Measurements from ENCODE around the gene CNR2.

The CNR2 gene

GRCh38 chr1:23910553-23911246 is 2.5 kb downstream of the CNR2 start:
- no peak overlapping the region for H2BK5ac ChIP-seq (ENCODE audit: low read length)
- no peaks in the 10 kb centered on the region for H3K27me3 ChIP-seq (ENCODE audit: control insufficient read depth in 3 of 3, insufficient read depth in 3 of 3, low read depth in 1 of 3, low read length in 3 of 3)

GRCh38 chr1:23910144-23910543 is 3.0 kb downstream of the CNR2 start:
- H2BK5ac ChIP-seq (ENCODE audit: low read length), result no peak overlapping the region
- no peak for DNase-seq (ENCODE audit: low spot score)
- no peaks in the 10 kb centered on the region for H3K27me3 ChIP-seq (ENCODE audit: control insufficient read depth in 3 of 3, insufficient read depth in 3 of 3, low read depth in 1 of 3, low read length in 3 of 3)
- H3K23ac ChIP-seq (ENCODE audit: low read depth, low read length, poor library complexity), result no peak overlapping the region
- no peak overlapping the region for H3K18ac ChIP-seq (ENCODE audit: low read length)
- no peak overlapping the region for H3K9ac ChIP-seq (ENCODE audit: low read depth, low read length, poor library complexity)
- no peak overlapping the region for H4K8ac ChIP-seq (ENCODE audit: low read depth, low read length)
- no peaks in the 10 kb centered on the region for H3K36me3 ChIP-seq (replicated peaks in 1 of 2; ENCODE audit: control insufficient read depth in 2 of 2, insufficient read depth in 2 of 2, low read length in 2 of 2)
- H3K4me3 ChIP-seq (ENCODE audit: low read length in 2 of 2), result no peak overlapping the region
- no peak overlapping the region for H2AK5ac ChIP-seq (ENCODE audit: low read depth, low read length)
- no peak overlapping the region for H3K4ac ChIP-seq (ENCODE audit: low read length)
- H3K4me1 ChIP-seq (ENCODE audit: control insufficient read depth in 2 of 2, insufficient read depth in 1 of 2, low read depth in 1 of 2, low read length in 2 of 2), result peaks cover 0 to 2% of the 10 kb centered on the region in 2 donors
- H2BK12ac ChIP-seq (ENCODE audit: low read length), result no peak overlapping the region
- WGBS, 2 donors (ENCODE audit: extremely low coverage in 2 of 2, insufficient read length in 2 of 2, insufficient replicate concordance in 1 of 2), result no CpG with 5 or more reads among the region's 8 CpGs
- no peak overlapping the region for H2AFZ ChIP-seq (ENCODE audit: low read length)
- no peak overlapping the region for H3K14ac ChIP-seq (ENCODE audit: low read length)
- H4K91ac ChIP-seq (ENCODE audit: low read depth, low read length, poor library complexity), result no peak overlapping the region
- H2BK120ac ChIP-seq (ENCODE audit: low read depth, low read length), result no peak overlapping the region
- no peaks in the 10 kb centered on the region for H3K9me3 ChIP-seq (replicated peaks in 1 of 2; ENCODE audit: control insufficient read depth in 2 of 2, insufficient read depth in 1 of 2, low read depth in 1 of 2, low read length in 2 of 2)
- H2BK15ac ChIP-seq (ENCODE audit: low read length), result no peak overlapping the region
- no peak overlapping the region for H3K27ac ChIP-seq (replicated peaks; ENCODE audit: low read length)
- H3K4me2 ChIP-seq (ENCODE audit: insufficient read depth, low read length, poor library complexity, severe bottlenecking), result no peak overlapping the region
- no peaks in the 10 kb centered on the region for H3K79me1 ChIP-seq (ENCODE audit: low read depth, low read length)

More at GRCh38 chr1:23910553-23911246, 2.5 kb downstream of the CNR2 start:
- WGBS, 2 donors (ENCODE audit: extremely low coverage in 2 of 2, insufficient read length in 2 of 2, insufficient replicate concordance in 1 of 2), result no CpG with 5 or more reads among the region's 11 CpGs
- Histone ChIP-seq H4K91ac (ENCODE audit: low read depth, low read length, poor library complexity) (no peak overlapping the region), H2BK12ac (ENCODE audit: low read length) (no peak overlapping the region), H3K9ac (ENCODE audit: low read depth, low read length, poor library complexity) (no peak overlapping the region), H3K36me3 (replicated peaks in 1 of 2; ENCODE audit: control insufficient read depth in 2 of 2, insufficient read depth in 2 of 2, low read length in 2 of 2) (no peaks in the 10 kb centered on the region), H3K4me2 (ENCODE audit: insufficient read depth, low read length, poor library complexity, severe bottlenecking) (no peak overlapping the region), H3K4me1 (ENCODE audit: control insufficient read depth in 2 of 2, insufficient read depth in 1 of 2, low read depth in 1 of 2, low read length in 2 of 2) (peaks cover 0 to 2% of the 10 kb centered on the region in 2 donors), H3K4ac (ENCODE audit: low read length) (no peak overlapping the region), H3K23ac (ENCODE audit: low read depth, low read length, poor library complexity) (no peak overlapping the region), H3K14ac (ENCODE audit: low read length) (no peak overlapping the region), H4K8ac (ENCODE audit: low read depth, low read length) (no peak overlapping the region), H3K9me3 (replicated peaks in 1 of 2; ENCODE audit: control insufficient read depth in 2 of 2, insufficient read depth in 1 of 2, low read depth in 1 of 2, low read length in 2 of 2) (no peaks in the 10 kb centered on the region), H2AFZ (ENCODE audit: low read length) (no peak overlapping the region), H3K79me1 (ENCODE audit: low read depth, low read length) (no peaks in the 10 kb centered on the region), H2AK5ac (ENCODE audit: low read depth, low read length) (no peak overlapping the region), H2BK15ac (ENCODE audit: low read length) (no peak overlapping the region), H3K18ac (ENCODE audit: low read length) (no peak overlapping the region), H3K27ac (replicated peaks; ENCODE audit: low read length) (no peak overlapping the region), H3K4me3 (ENCODE audit: low read length in 2 of 2) (no peak overlapping the region), H2BK120ac (ENCODE audit: low read depth, low read length) (no peak overlapping the region)
- DNase-seq (ENCODE audit: low spot score), result no peak

DNA sequence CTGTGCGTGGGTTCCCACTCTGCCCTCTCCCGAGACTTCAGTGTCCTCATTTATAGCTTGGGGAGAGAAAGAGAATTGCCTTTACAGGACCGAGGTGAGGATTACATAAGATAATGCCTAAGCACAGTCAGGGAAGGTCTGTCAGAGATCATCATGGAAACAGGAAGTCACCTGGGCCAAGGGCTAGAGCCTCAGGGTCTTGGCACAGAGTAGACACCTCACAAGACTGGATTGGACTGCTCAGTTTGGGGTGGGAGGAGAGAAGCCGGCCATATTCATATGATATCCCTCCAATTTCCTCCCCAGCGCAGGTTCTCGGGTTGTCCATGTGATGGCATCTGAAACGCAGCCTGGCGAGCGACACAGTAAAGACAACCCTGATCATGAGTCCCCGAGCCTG is 3.8 kb downstream of the CNR2 start:
- DNase-seq (ENCODE audit: low spot score), result no peak
- Histone ChIP-seq H3K23ac (ENCODE audit: low read depth, low read length, poor library complexity) (no peak overlapping the region), H4K8ac (ENCODE audit: low read depth, low read length) (no peak overlapping the region), H2BK12ac (ENCODE audit: low read length) (no peak overlapping the region), H3K4ac (ENCODE audit: low read length) (no peak overlapping the region), H2AFZ (ENCODE audit: low read length) (peak overlapping the region; percentile 62), H4K91ac (ENCODE audit: low read depth, low read length, poor library complexity) (no peak overlapping the region), H3K27ac (replicated peaks; ENCODE audit: low read length) (no peak overlapping the region), H3K18ac (ENCODE audit: low read length) (no peak overlapping the region), H3K79me1 (ENCODE audit: low read depth, low read length) (no peaks in the 10 kb centered on the region), H3K14ac (ENCODE audit: low read length) (no peak overlapping the region), H2BK5ac (ENCODE audit: low read length) (no peak overlapping the region), H3K9ac (ENCODE audit: low read depth, low read length, poor library complexity) (peak overlapping the region; percentile 6), H3K4me2 (ENCODE audit: insufficient read depth, low read length, poor library complexity, severe bottlenecking) (no peak overlapping the region), H3K4me3 (ENCODE audit: low read length in 2 of 2) (no peak overlapping the region), H3K36me3 (replicated peaks in 1 of 2; ENCODE audit: control insufficient read depth in 2 of 2, insufficient read depth in 2 of 2, low read length in 2 of 2) (no peaks in the 10 kb centered on the region), H2AK5ac (ENCODE audit: low read depth, low read length) (no peak overlapping the region), H3K9me3 (replicated peaks in 1 of 2; ENCODE audit: control insufficient read depth in 2 of 2, insufficient read depth in 1 of 2, low read depth in 1 of 2, low read length in 2 of 2) (no peaks in the 10 kb centered on the region), H3K27me3 (ENCODE audit: control insufficient read depth in 3 of 3, insufficient read depth in 3 of 3, low read depth in 1 of 3, low read length in 3 of 3) (peaks cover 0 to 5% (median 2%) of the 10 kb centered on the region in 3 experiments), H2BK120ac (ENCODE audit: low read depth, low read length) (no peak overlapping the region), H2BK15ac (ENCODE audit: low read length) (no peak overlapping the region), H3K4me1 (ENCODE audit: control insufficient read depth in 2 of 2, insufficient read depth in 1 of 2, low read depth in 1 of 2, low read length in 2 of 2) (peaks cover 0 to 2% of the 10 kb centered on the region in 2 donors)
- WGBS, 2 donors (ENCODE audit: extremely low coverage in 2 of 2, insufficient read length in 2 of 2, insufficient replicate concordance in 1 of 2), result no CpG with 5 or more reads among the region's 10 CpGs

DNA sequence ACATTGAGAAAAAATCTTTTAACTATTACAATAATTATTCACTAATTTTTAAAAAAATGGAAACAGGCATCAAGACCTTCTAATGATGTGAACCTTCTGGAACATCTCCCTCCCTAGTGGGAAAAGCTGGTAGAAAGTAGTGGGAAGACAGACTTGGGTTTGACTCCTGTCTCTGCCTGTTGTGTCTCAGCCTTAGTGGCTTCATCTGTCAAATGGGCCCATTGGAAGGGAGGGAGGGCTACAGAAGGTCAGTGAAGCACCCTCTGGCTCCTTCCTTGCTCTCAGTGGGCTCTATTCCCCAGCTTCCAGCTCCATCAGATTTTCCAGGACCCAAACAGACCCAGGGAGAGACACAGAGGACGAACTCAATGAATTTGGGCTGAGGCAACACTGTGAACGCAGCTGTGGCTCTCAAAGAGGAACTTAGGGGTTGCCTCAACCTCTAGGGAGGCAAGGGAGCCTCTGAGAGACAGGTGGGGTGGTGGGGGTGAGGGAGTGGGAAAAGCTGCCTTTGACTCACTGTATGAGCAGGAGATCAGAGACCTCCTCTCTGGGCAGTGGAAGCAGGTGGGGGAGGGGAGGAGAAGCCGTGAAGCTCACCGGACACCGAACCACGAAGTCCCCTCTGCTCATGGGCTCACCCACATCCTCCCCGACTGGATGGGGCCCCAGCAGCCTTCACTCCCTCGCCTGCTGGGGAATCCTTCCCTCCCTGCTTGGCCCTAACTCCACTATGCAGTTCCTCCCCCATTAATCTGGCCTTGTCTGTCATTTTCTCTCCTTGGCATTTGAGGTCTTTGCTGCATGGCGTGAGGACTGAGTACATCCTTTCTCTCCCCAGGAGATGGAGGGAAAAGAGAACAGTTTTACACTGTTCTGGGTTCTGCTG is 4.5 kb downstream of the CNR2 start:
- H3K27ac ChIP-seq (replicated peaks; ENCODE audit: low read length), result no peak overlapping the region
- peak overlapping the region; percentile 10 for H2BK5ac ChIP-seq (ENCODE audit: low read length)
- H3K79me1 ChIP-seq (ENCODE audit: low read depth, low read length), result no peaks in the 10 kb centered on the region
- peak overlapping the region; percentile 62 for H3K18ac ChIP-seq (ENCODE audit: low read length)
- H3K23ac ChIP-seq (ENCODE audit: low read depth, low read length, poor library complexity), result no peak overlapping the region
- no peak overlapping the region for H2BK120ac ChIP-seq (ENCODE audit: low read depth, low read length)
- no peak overlapping the region for H2BK12ac ChIP-seq (ENCODE audit: low read length)
- H3K14ac ChIP-seq (ENCODE audit: low read length), result no peak overlapping the region
- no peaks in the 10 kb centered on the region for H3K9me3 ChIP-seq (replicated peaks in 1 of 2; ENCODE audit: control insufficient read depth in 2 of 2, insufficient read depth in 1 of 2, low read depth in 1 of 2, low read length in 2 of 2)
- H3K4me1 ChIP-seq (ENCODE audit: control insufficient read depth in 2 of 2, insufficient read depth in 1 of 2, low read depth in 1 of 2, low read length in 2 of 2), result peaks cover 0 to 2% of the 10 kb centered on the region in 2 donors
- no peak overlapping the region for H3K4me2 ChIP-seq (ENCODE audit: insufficient read depth, low read length, poor library complexity, severe bottlenecking)
- H3K4ac ChIP-seq (ENCODE audit: low read length), result no peak overlapping the region
- no peak overlapping the region for H4K8ac ChIP-seq (ENCODE audit: low read depth, low read length)
- H3K27me3 ChIP-seq (ENCODE audit: control insufficient read depth in 3 of 3, insufficient read depth in 3 of 3, low read depth in 1 of 3, low read length in 3 of 3), result peaks cover 2 to 10% (median 6%) of the 10 kb centered on the region in 3 experiments
- peak overlapping the region; percentile 6 for H3K9ac ChIP-seq (ENCODE audit: low read depth, low read length, poor library complexity)
- no CpG with 5 or more reads among the region's 9 CpGs for WGBS, 2 donors (ENCODE audit: extremely low coverage in 2 of 2, insufficient read length in 2 of 2, insufficient replicate concordance in 1 of 2)
- H2BK15ac ChIP-seq (ENCODE audit: low read length), result no peak overlapping the region
- no peak overlapping the region for H3K4me3 ChIP-seq (ENCODE audit: low read length in 2 of 2)
- H2AK5ac ChIP-seq (ENCODE audit: low read depth, low read length), result no peak overlapping the region
- no peak overlapping the region for H4K91ac ChIP-seq (ENCODE audit: low read depth, low read length, poor library complexity)
- H2AFZ ChIP-seq (ENCODE audit: low read length), result peak overlapping the region; percentile 62
- no peak for DNase-seq (ENCODE audit: low spot score)
- H3K36me3 ChIP-seq (replicated peaks in 1 of 2; ENCODE audit: control insufficient read depth in 2 of 2, insufficient read depth in 2 of 2, low read length in 2 of 2), result no peaks in the 10 kb centered on the region

Data from neuronal stem cell (in vitro differentiated cells).